Measurements from ENCODE around the gene ENAM. TPM values are rescaled to one million over a fixed set of nuclear protein-coding genes. Genes with fewer than 3 reads are reported as not detected.
"Not testable (repeated sequence)": the region's sequence is repeated elsewhere in the genome, so short reads cannot be mapped to it uniquely, and the experiment has no call there.

ENAM gene
- total and polyA plus RNA-seq, 2 of the 8 experiments (the other 6 are each of a cell fraction or from before 2014, with no cell fraction given): not detected

DNA sequence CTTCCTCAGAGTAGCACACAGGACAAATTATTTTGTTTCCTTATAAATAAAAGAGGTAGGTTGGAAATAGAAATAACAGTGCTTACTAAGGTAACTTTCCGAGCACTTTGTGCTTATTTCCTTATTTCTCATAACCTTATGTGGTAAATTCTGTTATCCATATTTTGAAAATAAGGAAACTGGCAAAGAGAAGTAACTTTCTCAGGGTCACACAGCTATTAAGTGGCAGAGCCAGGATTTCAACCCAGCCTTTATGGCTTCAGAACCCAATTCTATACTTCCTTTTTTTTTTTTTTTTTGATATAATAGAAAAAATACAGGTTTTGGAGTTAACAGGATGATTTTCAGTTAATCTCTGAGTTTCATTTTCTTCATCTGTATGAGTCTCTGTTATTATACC is 63.1 kb downstream of the ENAM start (continued):
- TF ChIP-seq EP300 (IDR thresholded peaks at IDR 0.05; ENCODE audit: borderline replicate concordance in 1 of 2, low read depth in 2 of 2, low read length in 2 of 2) (no peak), EZH2 (IDR thresholded peaks at IDR 0.05; ENCODE audit: low read depth, low read length, severe bottlenecking) (no peak), ZNF274 (IDR thresholded peaks at IDR 0.05; ENCODE audit: borderline replicate concordance, extremely low read depth, low read length) (no peak), SIN3A (conservative IDR thresholded peaks at IDR 0.05 in 1 of 2, IDR thresholded peaks at IDR 0.05 in 1 of 2; ENCODE audit: low read depth in 1 of 2, low read length in 2 of 2) (no peak), CREB1 (IDR thresholded peaks at IDR 0.05) (no peak), SP1 (IDR thresholded peaks at IDR 0.05; ENCODE audit: low read depth, low read length) (no peak), SP2 (IDR thresholded peaks at IDR 0.05; ENCODE audit: low read length) (no peak), HDAC6 (IDR thresholded peaks at IDR 0.05; ENCODE audit: low read depth, low read length) (no peak)

DNA sequence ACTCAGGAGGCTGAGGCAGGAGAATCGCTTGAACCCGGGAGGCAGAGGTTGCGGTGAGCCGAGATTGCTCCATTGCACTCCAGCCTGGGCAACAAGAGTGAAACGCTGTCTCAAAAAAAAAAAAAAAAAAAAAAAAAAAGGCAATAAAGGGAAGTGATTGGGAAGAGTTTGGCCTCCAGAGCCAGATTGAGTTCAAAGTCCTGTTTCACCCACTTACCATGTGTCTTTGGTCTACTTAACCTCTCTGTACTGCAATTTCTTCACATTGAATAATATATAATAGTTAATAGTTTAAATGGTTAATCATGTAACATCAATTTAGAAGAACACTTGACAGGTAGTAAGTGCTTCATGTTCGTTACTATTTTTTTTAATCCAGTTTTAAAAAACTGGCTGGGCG is 66.1 kb downstream of the ENAM start:
- not testable (repeated sequence) for H3K14ac ChIP-seq (ENCODE audit: insufficient read length); DNase-seq (ENCODE audit: low read depth in 1 of 2, low spot score in 2 of 2); H2BK12ac ChIP-seq (ENCODE audit: low read depth, low read length); H2BK15ac ChIP-seq (ENCODE audit: low read length); H4K5ac ChIP-seq (ENCODE audit: insufficient read length, low read depth, low read length); H2BK20ac ChIP-seq (ENCODE audit: low read length); H2AK5ac ChIP-seq (ENCODE audit: low read depth, low read length); H2BK5ac ChIP-seq (ENCODE audit: low read depth, low read length); H3K27ac ChIP-seq (ENCODE audit: low read depth, low read length); H4K8ac ChIP-seq (ENCODE audit: extremely low read depth, insufficient read depth, low read length); H3K56ac ChIP-seq (replicated peaks; ENCODE audit: insufficient read length, low read depth, low read length); H3K9ac ChIP-seq (replicated peaks in 1 of 4; ENCODE audit: extremely low read depth in 1 of 4, low read depth in 3 of 4, low read length in 3 of 4); H3K79me1 ChIP-seq (ENCODE audit: low read depth, low read length); H4K91ac ChIP-seq (replicated peaks; ENCODE audit: insufficient read length, low read length); H3K4me3 ChIP-seq (ENCODE audit: extremely low read depth in 1 of 4, insufficient read depth in 2 of 4, low read depth in 3 of 4, low read length in 4 of 4); H3K18ac ChIP-seq (ENCODE audit: extremely low read depth, low read length); H3K23me2 ChIP-seq (ENCODE audit: low read depth, low read length); FAIRE-seq; H3K4me1 ChIP-seq (replicated peaks in 1 of 4; ENCODE audit: control insufficient read depth in 3 of 4, insufficient read depth in 4 of 4, low read length in 3 of 4); H3K4me2 ChIP-seq (ENCODE audit: insufficient read depth in 1 of 2, low read depth in 2 of 2, low read length in 2 of 2); H4K20me1 ChIP-seq (replicated peaks in 1 of 2; ENCODE audit: control insufficient read depth in 1 of 2, insufficient read depth in 2 of 2, low read length in 2 of 2); H2BK120ac ChIP-seq (replicated peaks; ENCODE audit: low read depth, low read length); H3K23ac ChIP-seq (ENCODE audit: insufficient read length); H3K27me3 ChIP-seq (replicated peaks in 1 of 4; ENCODE audit: control insufficient read depth in 3 of 4, extremely low read depth in 1 of 4, insufficient read depth in 3 of 4, low read length in 3 of 4); H3K9me3 ChIP-seq (ENCODE audit: insufficient read depth in 2 of 2, low read depth in 1 of 2, low read length in 1 of 2); H2AFZ ChIP-seq (ENCODE audit: low read length); H3K4ac ChIP-seq (replicated peaks; ENCODE audit: insufficient read length, low read depth, low read length)
- ChIA-PET POLR2A (ENCODE audit: partially characterized antibody) (interaction anchor here (0.6 to 7.7 kb wide), 2 partner anchors 10 to 1582 kb away, joined by 3 to 86 read pairs; no protein-coding TSS in a partner anchor), CTCF (ENCODE audit: partially characterized antibody) (interaction anchor here (0.7 kb wide), 1 partner anchor 236 kb away, joined by 3 read pairs; no protein-coding TSS in a partner anchor)
- Histone ChIP-seq H3K79me2 (ENCODE audit: control insufficient read depth in 1 of 2, insufficient read depth in 2 of 2, low read length in 2 of 2) (peaks cover 0 to 20% of the 10 kb centered on the region in 2 experiments; a peak in 3 of 4 replicates), H3K36me3 (ENCODE audit: control insufficient read depth in 2 of 4, insufficient read depth in 4 of 4, low read length in 3 of 4) (peaks cover 0 to 15% (median 0%) of the 10 kb centered on the region in 4 experiments; a peak in 1 of 8 replicates)
- WGBS, 2 experiments (ENCODE audit: extremely low coverage in 1 of 2, insufficient coverage in 1 of 2, insufficient read length in 1 of 2, insufficient replicate concordance in 2 of 2, low coverage in 1 of 2, low lambda C conversion rate in 2 of 2, missing lambda C conversion rate in 1 of 2): 94% methylated on average over 6 of the region's 7 CpGs; no CpG with 5 or more reads in 1 of the 2 experiments

Data from H1 (cell line).